HG03354 (cell line): ENCODE measurements around the gene RFC3.
"Not testable (repeated sequence)": the region's sequence is repeated elsewhere in the genome, so short reads cannot be mapped to it uniquely, and the experiment has no call there.

Source experiments
- ATAC-seq: cut with Tn5 transposase; IDR thresholded peaks from one replicate; pipeline ENCODE4 v1.9.1; 2021; ENCODE audit warnings: mild to moderate bottlenecking; ENCODE audit not compliant: unreplicated experiment, poor library complexity, severe bottlenecking

RFC3 gene

DNA sequence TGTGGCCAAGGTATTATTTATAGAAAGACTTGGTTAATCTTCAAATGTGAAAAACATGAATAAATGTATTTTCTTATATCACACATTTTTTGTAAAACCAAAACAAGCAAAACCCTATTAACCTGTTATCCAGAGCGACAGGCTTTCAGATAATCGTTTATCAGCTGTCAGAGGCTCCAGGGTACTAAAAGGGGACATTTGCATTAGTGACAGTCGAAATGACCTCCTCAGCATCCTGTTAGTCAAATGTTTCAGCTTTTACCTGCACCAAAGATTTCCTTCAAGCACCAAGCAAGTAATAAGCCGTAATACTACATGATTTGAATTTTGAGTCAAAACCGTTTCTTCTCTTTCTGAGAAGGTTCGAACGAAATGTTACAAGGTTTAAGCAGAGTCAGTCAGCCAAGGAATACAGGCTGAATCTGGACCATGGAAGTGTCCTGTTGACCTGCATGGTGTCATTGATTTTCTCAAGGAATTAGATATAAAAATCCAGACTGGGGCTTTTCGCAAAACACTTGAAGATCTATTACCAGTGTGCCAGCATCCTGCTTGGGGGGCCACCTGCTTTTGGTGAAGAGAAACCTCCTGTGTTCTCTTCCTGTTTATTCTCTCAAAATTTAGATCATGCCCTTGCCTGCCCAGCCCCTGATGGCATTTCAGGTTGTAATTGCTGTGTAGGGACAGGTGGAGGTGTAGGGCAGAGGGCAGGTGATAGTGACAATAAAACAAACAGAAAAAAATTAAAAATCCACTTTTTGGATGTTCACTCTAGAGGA lies 11.3 kb upstream of the RFC3 start:
- ATAC-seq: peak; percentile 55

DNA sequence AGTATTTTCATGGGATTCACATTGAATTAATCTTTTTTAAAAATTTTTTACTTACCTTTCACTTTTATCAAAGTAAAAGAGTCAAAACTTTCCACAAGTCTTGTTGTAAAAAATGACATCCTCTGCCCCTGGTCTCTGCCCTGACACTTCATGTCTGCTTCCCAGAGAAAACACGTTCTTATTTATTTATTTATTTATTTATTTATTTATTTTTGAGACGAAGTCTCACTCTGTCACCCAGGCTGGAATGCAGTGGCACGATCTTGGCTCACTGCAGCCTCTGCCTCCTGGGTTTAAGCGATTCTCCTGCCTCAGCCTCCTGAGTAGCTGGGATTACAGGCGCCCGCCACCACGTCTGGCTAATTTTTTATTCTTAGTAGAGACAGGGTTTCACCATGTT lies 5.1 kb upstream of the RFC3 start:
- ATAC-seq: not testable (repeated sequence)

DNA sequence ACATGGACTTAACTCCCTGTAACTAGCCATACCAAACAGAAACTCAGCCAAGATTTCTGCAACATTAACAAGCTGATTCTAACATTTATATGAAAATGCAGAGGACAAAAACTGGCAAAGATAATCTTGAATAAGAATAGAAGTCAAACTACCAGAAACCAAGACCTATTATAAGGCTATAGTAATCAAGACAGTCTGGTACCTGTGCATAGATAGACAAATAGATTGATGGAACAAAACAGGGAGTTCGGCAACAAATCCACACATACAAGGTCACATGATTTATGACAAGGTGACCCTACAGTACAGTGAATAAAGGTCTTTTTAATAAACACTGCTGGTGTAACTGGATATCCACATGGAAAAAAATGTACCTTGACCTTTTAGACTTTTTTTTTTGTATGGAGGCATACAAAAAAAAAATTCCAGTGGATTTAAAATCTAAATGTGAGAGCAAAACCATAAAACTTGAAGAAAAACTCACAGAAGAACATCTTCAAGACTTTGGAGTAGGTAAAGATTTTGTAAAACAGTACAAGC lies 2.9 kb upstream of the RFC3 start:
- ATAC-seq: no peak

DNA sequence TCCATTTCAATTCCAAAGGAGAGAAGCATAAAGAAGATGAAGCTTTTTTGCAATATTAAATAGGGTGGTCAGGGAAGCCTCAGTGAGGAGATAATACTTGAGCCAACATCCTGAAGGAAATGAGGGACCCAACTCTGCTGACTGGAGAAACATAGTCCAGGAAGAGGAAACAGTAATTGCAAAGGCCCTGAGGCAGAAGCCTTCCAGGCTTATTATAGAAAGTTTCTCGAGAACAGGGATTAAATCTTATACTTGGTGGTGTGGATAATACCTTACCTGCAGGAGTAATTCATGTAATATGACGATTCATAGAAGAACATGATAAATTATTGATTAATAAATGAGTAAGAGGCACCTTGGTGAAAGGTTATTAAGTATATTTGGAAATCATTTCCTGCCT lies 1.0 kb upstream of the RFC3 start:
- no peak for ATAC-seq

DNA sequence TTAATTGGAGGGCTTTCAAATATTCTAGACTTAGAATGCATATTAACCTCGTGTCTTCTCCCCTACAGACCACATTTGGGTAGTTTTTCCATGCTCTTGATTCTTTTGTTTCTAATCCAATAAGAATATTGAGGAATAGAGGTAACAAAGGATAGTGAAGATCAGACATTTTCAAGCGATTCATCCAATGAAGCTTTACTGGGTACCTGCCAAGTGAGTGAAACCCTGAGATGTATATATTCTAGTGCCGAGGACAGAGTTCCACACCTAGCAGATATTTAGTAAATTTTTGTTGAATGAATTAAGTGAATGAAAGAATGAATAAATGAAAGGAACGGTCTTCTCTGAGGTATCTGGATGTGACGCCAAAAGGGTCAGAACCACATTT lies 442 bp upstream of the RFC3 start:
- no peak for ATAC-seq

DNA sequence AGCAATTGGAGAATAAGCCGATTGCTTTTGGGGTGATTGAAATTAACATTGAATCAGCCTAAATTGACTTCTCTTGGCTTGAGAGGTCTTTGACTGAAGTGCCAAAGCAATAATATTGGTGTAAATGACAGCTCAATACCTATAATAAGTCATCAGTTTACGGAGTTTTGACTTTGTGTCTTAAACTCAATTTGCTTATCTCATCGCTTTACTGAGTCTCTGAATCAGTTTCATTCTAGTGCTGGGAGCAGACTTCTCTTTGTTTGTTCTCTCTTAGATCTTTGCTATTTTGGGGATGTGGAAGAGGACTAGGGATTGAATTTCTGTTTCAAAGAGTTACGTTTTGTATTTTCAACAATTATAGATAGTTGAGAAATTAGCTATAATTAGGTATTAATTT lies 7.1 kb downstream of the RFC3 start:
- no peak for ATAC-seq

DNA sequence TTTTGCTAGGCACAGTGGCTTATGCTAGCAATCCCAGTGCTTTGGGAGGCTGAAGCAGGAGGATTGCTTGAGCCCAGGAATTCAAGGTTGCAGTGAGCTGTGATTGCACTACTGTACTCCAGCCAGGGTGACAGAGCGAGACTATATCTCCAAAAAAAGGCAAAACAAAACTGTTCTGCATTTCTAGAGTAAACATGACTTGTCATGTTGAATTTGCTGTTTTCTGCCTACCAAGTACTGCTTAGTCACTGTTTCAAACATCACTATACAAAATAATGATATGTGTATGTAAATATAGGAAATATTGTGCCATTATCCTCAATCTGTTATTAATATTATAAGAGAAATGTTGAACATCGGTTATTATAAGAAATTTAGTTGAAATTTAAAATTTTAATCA lies 9.2 kb downstream of the RFC3 start:
- ATAC-seq: no peak

DNA sequence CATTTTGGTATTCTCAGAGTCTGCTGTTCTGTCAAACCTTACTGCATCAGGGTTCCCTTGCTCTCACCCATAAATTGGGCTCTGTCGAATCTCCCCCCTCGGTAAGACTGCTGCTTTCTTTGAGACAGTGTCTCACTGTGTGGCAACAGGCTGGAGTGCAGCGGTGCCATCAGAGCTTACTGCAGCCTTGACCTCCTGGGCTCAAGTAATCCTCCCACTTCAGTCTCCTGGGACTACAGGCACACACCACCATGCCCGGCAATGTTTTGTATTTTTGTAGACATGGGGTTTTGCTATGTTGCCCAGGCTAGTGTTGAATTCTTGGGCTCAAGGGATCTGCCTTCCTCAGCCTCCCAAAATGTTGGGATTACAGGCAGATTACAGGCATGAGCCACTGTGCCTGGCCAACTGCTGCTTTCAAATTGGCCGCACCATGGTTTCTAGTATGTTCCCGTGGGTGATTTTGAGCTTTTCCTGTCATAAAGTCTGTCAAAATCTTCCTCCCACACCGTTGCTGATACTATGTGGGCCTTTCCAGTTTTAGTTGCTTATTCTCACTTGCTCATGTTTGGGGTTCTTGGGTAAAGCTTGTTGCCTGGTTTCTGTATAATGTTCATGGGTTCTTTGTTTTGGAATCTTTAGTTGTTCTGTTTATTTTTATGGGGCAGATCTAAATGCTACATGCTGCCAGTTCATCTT lies 10.6 kb downstream of the RFC3 start:
- ATAC-seq: no peak

DNA sequence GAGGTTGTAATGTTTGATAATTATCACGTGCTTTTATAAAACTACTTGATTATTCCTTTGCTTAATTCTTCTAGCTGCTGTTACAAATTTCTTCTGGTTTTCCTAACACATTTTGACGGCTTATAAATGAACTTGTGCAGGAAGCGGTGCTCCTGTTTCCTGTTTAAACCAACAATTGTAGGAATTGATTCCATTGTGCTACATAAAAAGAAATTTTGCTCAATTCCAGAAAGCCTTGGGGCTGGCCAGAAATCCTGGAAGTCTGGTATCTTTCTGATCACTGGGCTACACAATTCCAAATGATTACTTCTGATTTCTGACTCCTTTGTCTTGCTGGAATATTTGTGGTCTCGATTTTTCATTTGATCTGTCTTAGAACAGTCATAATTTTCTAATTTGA lies 14.9 kb downstream of the RFC3 start:
- ATAC-seq: no peak

DNA sequence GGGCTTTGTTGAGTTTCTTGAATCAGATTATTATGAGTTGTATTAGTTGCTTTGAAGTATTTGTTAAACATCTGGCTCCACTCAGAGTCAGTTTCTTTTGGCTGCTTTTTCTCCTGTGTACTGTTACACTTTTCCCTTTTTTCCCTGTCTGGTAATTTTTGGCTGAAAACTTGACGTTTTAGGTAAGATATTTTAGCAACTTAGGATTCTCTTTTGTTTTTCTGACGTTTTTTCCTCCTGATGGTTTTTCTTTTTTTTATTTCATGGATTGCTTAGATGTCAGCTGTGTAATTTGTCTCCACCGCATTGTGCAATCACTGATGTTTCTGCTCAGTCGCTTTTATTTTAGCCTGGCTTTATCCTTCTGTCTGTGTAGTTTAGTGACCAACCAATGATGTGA lies 20.7 kb downstream of the RFC3 start:
- ATAC-seq: no peak

DNA sequence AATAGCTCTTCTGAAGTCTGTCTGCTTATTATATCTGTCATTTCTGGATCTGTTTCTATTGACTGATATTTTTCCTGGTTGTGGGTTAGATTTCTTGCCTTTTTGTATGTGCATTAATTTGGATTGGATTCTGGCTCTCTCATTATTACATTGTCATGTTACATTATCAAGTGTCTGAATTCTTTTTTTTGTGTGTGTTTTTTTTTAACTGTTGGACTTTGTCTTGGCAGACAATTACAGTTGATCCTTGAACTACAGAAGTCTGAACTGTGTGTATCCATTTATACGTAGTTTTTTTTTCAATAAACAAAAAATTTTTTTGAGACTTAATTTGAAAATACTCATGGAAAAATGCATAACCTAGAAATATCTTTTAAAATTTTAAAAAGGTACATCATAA lies 22.5 kb downstream of the RFC3 start:
- ATAC-seq: no peak

DNA sequence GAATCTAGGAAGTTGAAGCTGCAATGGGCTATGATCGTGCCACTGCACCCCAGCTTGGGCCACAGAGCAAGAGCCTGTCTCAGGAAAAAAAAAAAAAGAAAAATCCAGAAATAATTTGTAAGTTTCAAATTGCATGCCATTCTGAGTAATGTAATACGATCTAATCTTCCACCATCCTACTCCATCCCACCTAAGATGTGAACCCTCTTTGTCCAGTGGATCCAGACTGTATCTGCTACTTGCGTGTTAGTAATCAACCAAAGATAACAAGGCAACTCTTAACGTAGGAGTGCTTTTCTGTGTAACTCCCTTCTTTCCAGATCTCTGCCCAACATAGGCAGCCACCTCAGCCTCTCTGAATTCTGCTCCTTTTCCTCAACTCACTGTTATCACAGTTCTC lies 24.3 kb downstream of the RFC3 start:
- ATAC-seq: no peak

DNA sequence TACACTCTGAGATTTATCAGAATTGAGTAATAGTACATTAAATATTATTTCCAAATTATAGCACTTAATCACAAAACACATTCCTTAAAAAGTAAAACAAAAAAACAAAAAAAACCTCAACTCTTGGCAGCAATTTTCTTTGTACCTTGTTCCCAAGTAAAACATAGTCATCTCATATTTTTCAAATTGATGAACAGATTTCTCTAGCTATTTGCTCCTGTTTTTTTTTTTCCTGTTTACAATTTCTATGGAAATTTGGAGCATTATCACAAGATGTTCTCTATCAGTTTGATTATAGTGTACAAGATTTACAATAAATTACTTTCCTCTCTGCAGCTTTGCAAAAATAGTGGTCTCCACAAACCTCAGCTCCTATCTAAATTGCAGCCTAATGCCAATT lies 25.0 kb downstream of the RFC3 start:
- ATAC-seq: no peak

DNA sequence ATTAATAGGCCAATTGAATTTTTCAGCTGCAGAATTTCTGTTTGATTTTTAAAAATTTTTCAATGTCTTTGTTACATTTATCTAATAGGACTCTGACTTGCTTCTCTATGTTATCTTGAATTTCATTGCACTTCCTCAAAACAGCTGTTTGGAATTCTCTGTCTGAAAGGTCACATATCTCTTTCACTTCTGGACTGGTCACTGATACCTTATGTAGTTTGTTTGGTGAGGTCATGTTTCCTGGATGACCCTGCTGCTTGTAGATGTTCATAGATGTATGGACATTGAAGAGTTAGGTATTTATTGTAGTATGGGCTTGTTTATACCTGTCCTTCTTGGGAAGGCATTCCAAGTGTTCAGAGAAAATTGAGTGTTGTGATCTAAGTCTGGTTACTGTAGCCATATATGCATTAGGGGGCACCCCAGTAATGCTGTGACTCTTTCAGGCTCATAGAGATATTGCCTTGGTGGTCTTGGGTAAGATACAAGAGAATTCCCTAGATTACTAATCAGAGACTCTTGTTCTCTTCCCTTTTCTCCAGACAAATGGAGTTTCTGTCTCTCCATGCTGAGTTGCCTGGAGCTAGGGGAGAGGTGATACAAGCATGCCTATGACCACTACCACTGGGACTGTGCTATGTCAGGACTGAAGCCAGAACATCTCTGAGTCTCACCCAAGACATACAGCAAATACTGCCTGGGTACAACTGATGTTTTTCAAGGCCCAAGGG lies 27.8 kb downstream of the RFC3 start:
- no peak for ATAC-seq

DNA sequence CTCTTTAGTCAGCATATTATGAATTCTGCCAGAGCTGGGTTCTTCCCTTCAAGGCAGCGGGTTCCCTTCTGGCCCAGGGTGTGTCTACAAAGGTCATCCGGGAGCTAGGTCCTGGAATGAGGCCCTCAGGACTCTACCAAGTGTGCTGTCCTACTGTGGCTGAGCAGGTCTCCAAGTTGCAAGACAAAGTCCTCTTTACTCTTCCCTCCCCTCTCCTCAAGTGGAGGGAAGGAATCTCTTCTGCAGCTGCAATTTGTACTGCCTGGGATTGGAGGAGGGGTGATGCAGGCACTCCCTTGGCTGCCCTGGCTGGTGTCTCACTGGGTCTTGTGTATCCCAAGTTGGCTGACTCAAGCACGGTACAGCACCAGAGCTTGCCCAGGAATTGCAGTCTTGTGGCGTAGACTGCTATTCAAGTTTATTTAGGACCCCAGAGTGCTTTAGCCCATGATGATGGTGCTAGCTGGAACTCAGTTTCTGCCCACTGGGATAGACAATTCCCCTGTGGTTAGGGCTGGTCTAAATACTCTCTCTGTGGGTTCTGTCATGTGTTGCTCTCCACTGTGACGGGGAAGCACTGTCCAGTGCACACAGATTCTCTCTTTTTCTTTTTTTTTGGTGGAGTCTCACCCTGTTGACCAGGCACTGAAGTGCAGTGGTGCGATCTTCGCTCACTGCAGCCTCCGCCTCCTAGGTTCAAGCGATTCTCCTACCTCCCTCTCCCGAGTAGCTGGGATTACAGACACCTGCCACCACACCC lies 28.5 kb downstream of the RFC3 start:
- ATAC-seq: peak; percentile 41

DNA sequence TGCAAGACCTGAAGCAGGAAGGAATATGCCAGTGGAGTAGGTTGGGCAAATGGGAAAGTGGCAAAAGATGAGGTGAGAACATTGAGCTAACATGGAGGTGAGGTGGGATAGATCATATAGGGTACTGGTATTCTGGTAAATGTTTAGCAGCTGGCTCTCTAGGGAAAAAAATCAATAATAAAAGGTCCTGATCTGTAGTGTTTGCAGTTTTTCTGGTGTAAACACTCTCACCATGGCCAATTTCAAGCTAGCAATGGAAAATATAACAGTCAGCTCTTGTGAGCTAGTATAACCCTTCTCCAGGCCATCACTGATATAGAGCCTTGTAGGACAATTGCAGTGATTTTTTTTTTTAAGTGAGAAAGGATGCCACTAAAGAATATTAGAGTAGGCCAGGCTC lies 31.3 kb downstream of the RFC3 start:
- ATAC-seq: no peak

DNA sequence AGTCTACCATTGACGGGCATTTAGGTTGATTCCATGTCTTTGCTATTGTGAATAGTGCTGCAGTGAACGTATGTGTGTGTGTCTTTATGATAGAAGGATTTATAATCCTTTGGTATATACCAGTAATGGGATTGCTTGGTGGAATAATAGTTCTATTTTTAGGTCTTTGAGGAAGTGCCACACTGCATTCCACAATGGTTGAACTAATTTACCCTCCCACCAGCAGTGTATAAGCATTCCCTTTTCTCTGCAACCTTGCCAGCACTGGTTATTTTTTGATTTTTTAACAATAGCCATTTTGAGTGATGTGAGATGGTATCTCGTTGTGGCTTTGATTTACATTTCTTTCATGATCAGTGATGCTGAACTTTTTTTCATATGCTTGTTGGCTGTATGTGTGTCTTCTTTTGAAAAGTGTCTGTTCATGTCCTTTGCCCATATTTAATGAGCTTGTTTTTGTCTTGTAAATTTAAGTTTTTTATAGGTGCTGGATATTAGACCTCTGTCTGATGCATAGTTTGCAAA lies 37.5 kb downstream of the RFC3 start:
- no peak for ATAC-seq

DNA sequence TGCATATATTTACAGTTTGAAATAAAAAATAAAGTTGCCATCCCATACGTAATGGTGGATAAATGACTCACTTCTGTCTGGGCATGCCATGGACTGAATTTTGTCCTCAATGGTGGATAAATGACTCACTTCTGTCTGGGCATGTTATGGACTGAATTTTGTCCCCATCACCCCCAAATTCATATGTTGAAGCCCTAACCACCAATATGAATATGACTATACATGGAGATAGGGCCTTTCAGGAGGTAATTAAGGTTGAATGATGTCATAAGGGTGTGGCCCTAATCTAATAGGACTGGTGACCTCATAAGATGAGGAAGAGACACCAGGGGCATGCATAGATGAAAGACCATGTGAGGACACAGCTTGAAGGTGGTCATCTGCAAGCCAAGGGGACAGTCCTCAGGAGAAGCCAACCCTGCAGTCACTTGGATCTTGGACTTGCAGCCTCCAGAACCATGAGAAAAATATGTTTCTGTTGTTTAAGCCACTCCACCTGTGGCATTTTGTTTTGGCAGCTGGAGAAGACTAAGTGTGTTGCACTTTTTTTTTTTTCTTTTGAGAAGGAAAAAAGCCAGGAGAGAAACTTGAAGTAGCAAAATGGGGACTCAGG lies 41.8 kb downstream of the RFC3 start:
- ATAC-seq: no peak

DNA sequence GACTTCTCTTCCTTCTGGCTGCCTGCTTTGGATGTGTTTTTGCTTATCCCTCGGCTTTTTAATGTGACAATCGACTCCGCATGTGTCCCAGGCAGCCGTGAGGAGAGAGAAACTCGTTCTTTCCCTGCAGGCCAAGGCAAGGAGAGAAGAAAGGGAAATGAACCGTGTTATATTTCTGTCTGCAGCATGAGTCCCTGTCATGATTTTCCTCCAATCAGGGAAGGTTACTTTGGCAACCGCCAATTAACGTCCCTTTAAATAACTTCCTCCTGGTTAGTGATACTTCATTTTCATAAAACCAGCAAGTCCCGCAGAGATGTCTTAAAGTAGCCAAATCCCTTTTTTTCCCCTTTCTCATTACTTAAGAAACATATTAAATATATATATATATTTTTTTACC lies 42.6 kb downstream of the RFC3 start:
- no peak for ATAC-seq
